Measurements from ENCODE around the gene GALNT1.

- no peak for TF ChIP-seq CTCF (IDR thresholded peaks at IDR 0.05; ENCODE audit: low read depth, low read length)
- no peak for TF ChIP-seq POLR2A (IDR thresholded peaks at IDR 0.05; ENCODE audit: extremely low read depth, insufficient read length)
Observed at GRCh38 chr18:35733408-35733807, 151.9 kb downstream of the GALNT1 start.
